Liver (tissue), 9 donors: Measurements from ENCODE around the gene SKI. TPM values are rescaled to one million over a fixed set of nuclear protein-coding genes. Genes with fewer than 3 reads are reported as not detected.

Source experiments
- DNase-seq: peaks from one replicate; pipeline ENCODE4 v3.0.0-alpha.2; 2017; ENCODE audit warnings: low spot score
- H3K27ac ChIP-seq, 2 donors: one replicate each; pipeline ENCODE4 v1.7.0; 2013; ENCODE audit warnings: inconsistent platforms in 2 of 2, low read length in 2 of 2, control low read depth in 1 of 2, low read depth in 1 of 2, mild to moderate bottlenecking in 1 of 2
- H3K27me3 ChIP-seq, 4 donors: one replicate each; pipeline versions ENCODE4 v1.6.1 to v1.7.0; 2013; ENCODE audit warnings: low read length in 3 of 4, inconsistent platforms in 1 of 4, mild to moderate bottlenecking in 1 of 4, moderate library complexity in 1 of 4; ENCODE audit not compliant: control insufficient read depth in 4 of 4, insufficient read depth in 4 of 4
- H3K36me3 ChIP-seq, 4 donors: one replicate each; pipeline versions ENCODE4 v1.6.1 to v1.7.0; 2013; ENCODE audit warnings: low read length in 3 of 4, mild to moderate bottlenecking in 3 of 4, low read depth in 1 of 4, moderate library complexity in 1 of 4; ENCODE audit not compliant: control insufficient read depth in 4 of 4, insufficient read depth in 3 of 4
- H3K4me1 ChIP-seq, 4 donors: one replicate each; pipeline versions ENCODE4 v1.6.1 to v1.7.0; 2013; ENCODE audit warnings: low read length in 3 of 4, mild to moderate bottlenecking in 3 of 4, moderate library complexity in 1 of 4; ENCODE audit not compliant: control insufficient read depth in 4 of 4, insufficient read depth in 4 of 4
- H3K4me3 ChIP-seq, 3 donors: one replicate each; pipeline versions ENCODE4 v1.6.1 to v1.7.0; 2013; ENCODE audit warnings: low read length in 3 of 3, control low read depth in 1 of 3, low read depth in 1 of 3, mild to moderate bottlenecking in 1 of 3
- H3K9ac ChIP-seq, 2 donors: one replicate each; pipeline ENCODE4 v1.7.0; 2013; ENCODE audit warnings: low read length in 2 of 2, mild to moderate bottlenecking in 2 of 2, moderate library complexity in 2 of 2, control low read depth in 1 of 2, low read depth in 1 of 2
- H3K9me3 ChIP-seq, 4 donors: one replicate each; pipeline versions ENCODE4 v1.6.1 to v1.7.0; 2013; ENCODE audit warnings: low read length in 3 of 4; ENCODE audit not compliant: control insufficient read depth in 4 of 4
- EGR1 ChIP-seq, 2 donors: IDR thresholded peaks; 2 replicates each; pipeline ENCODE4 v1.6.1; 2016 to 2018; ENCODE audit warnings: antibody characterized with exemption in 2 of 2, low read depth in 2 of 2
- FOXA1 ChIP-seq: IDR thresholded peaks from 2 replicates; pipeline ENCODE4 v1.6.1; 2016; ENCODE audit warnings: antibody characterized with exemption
- FOXA2 ChIP-seq: IDR thresholded peaks from 2 replicates; pipeline ENCODE4 v1.6.1; 2016; ENCODE audit warnings: antibody characterized with exemption
- HNF4A ChIP-seq, 2 donors: conservative IDR thresholded peaks; 2 replicates each; pipeline ENCODE4 v1.6.1; 2016; ENCODE audit warnings: antibody characterized with exemption in 2 of 2, mild to moderate bottlenecking in 2 of 2
- JUND ChIP-seq, 2 donors: IDR thresholded peaks; 2 replicates each; pipeline ENCODE4 v1.6.1; 2016; ENCODE audit warnings: antibody characterized with exemption in 2 of 2
- NR2F2 ChIP-seq: IDR thresholded peaks from 2 replicates; pipeline ENCODE4 v1.6.1; 2016; ENCODE audit warnings: antibody characterized with exemption
- RAD21 ChIP-seq, 2 donors: IDR thresholded peaks; 2 replicates each; pipeline ENCODE4 v1.6.1; 2016; ENCODE audit warnings: antibody characterized with exemption in 2 of 2, mild to moderate bottlenecking in 2 of 2
- RXRA ChIP-seq, 2 donors: IDR thresholded peaks; 2 replicates each; pipeline ENCODE4 v1.6.1; 2017 to 2018; ENCODE audit warnings: antibody characterized with exemption in 2 of 2, mild to moderate bottlenecking in 1 of 2
- SP1 ChIP-seq: IDR thresholded peaks from 2 replicates; pipeline ENCODE4 v1.6.1; 2018; ENCODE audit warnings: antibody characterized with exemption, mild to moderate bottlenecking
- TAF1 ChIP-seq: conservative IDR thresholded peaks from 2 replicates; pipeline ENCODE4 v1.6.1; 2016; ENCODE audit warnings: antibody characterized with exemption, mild to moderate bottlenecking
- YY1 ChIP-seq: IDR thresholded peaks from 2 replicates; pipeline ENCODE4 v1.6.1; 2016; ENCODE audit warnings: antibody characterized with exemption, mild to moderate bottlenecking
- WGBS: extraction: QIAGEN DNeasy Blood & Tissue Kit; methylation state at CpG from one replicate; pipeline ENCODE4 v1.1.7; 2013; 5-methylcytosine and 5-hydroxymethylcytosine counted together
- polyA plus RNA-seq, 2 donors: library from polyadenylated mRNA; stranded (reverse) in 1 of 2; unstranded in 1 of 2; fragments of 200-250 nt in 1 of 2; fragments of >200 nt in 1 of 2; fragmentation: Nextera tagmentation in 1 of 2; extraction: Ambion mirVana in 1 of 2; gene quantifications; one replicate each; pipeline versions ENCODE4 v1.2.1 to v1.2.3, GENCODE V29; 2013 to 2015
- total RNA-seq, 2 donors: library from RNA; depleted of rRNA; stranded (reverse); fragments of >200 nt; gene quantifications; one replicate each; pipeline ENCODE4 v1.2.3, GENCODE V29; 2014
- TF ChIP-seq, protein P1 (sequence below): IDR thresholded peaks from 2 replicates; pipeline ENCODE4 v1.6.1; 2016; ENCODE audit warnings: antibody characterized with exemption
- TF ChIP-seq, protein P2 (sequence below): IDR thresholded peaks from 2 replicates; pipeline ENCODE4 v1.6.1; 2016; ENCODE audit warnings: antibody characterized with exemption
- TF ChIP-seq, protein P3 (sequence below): fragments of 150-350 bp; IDR thresholded peaks from 2 replicates; pipeline ENCODE4 v1.5.1; 2017; ENCODE audit warnings: improper control_type of control experiment, low read depth, low read length; ENCODE audit not compliant: missing input control
- TF ChIP-seq, protein P4 (sequence below): IDR thresholded peaks from 2 replicates; pipeline ENCODE4 v1.6.1; 2016; ENCODE audit warnings: antibody characterized with exemption, mild to moderate bottlenecking
- TF ChIP-seq, protein P5 (sequence below): IDR thresholded peaks from 2 replicates; pipeline ENCODE4 v1.6.1; 2016; ENCODE audit warnings: antibody characterized with exemption
- donor health status: healthy.
- donor health status: healthy.
- donor health status: healthy.
- donor health status: healthy.
- donor health status: healthy.

SKI gene
- total and polyA plus RNA-seq, 4 donors = 3.2 to 21.3 (median 19.5) TPM

DNA sequence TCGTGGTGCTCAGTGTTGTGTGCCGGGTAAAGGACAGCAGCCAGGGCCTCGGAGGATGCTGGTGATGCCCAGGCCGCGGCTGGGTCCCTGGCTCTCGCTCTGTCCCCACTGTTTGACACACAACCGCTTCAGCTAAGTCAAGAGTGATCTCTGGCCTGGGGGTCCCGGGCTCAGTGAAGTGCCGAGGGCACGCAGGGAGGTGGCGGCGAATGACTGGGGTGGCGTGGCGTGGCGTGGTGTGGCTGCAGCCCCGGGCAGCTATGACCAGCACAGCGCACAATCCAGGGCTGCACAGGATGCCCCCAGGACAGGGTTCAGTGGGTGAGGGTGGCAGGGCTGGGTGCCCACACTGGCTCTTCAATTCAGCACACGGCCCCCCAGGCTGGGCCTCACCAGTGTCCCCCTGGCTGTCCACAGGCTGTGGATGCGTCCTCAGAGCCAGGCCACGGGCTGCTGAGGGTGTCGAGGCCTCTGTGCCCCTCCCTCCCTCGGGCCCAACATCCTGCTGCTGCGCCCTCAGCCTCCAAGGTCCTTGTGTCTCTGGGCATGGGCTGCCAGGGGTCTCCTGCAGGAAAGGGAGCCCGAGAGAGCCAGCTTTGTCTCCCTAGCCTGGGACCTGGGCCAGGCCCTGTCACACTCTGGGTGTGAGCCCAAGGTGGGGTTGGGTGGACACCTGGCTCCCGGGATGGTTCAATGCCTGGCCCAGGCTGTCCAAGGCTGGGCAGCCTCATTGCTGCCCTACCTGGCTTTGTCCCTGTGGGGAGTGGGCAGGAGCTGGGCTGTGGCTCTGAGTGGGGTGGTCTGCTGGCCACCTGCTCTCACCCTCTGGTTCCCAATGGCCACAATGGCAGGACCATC is 12.0 kb upstream of the SKI start:
- 81% methylated on average over 25 of the region's 25 CpGs for WGBS
- H3K27ac ChIP-seq = no peak overlapping the region
- TF ChIP-seq, protein P1, sequence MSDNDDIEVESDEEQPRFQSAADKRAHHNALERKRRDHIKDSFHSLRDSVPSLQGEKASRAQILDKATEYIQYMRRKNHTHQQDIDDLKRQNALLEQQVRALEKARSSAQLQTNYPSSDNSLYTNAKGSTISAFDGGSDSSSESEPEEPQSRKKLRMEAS = no peak
- TF ChIP-seq RAD21 (IDR thresholded peaks at IDR 0.05) (no peak), HNF4A (conservative IDR thresholded peaks at IDR 0.05) (no peak), YY1 (no peak), RXRA (IDR thresholded peaks at IDR 0.05) (no peak), NR2F2 (no peak), FOXA2 (no peak)
- TF ChIP-seq, protein P2, sequence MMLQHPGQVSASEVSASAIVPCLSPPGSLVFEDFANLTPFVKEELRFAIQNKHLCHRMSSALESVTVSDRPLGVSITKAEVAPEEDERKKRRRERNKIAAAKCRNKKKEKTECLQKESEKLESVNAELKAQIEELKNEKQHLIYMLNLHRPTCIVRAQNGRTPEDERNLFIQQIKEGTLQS = no peak

DNA sequence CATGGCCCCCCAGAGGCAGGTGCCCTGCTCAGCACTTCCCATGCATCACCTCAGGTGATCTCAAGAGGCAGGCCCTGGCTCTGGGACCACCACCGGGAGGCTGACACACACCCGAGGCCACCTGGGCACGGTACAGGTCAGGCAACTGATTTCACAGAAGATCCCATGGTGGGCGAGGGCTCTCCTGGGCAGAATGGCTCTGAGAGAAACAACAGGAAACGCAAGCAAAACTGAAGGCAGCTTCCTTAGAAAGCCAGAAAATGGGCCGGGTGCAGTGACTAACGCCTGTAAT is 11.4 kb upstream of the SKI start:
- TF ChIP-seq FOXA1 = no peak
- TF ChIP-seq YY1 = no peak
- no peak for TF ChIP-seq HNF4A (conservative IDR thresholded peaks at IDR 0.05)
- TF ChIP-seq, protein P1 = no peak
- no peak for TF ChIP-seq JUND (IDR thresholded peaks at IDR 0.05)
- no peak for TF ChIP-seq SP1
- TF ChIP-seq EGR1 (IDR thresholded peaks at IDR 0.05; ENCODE audit: low read depth in 2 of 2) = no peak
- TF ChIP-seq, protein P2 = no peak
- no peak for TF ChIP-seq TAF1
- Histone ChIP-seq H3K4me3 (no peak overlapping the region), H3K9me3 (no peaks in the 10 kb centered on the region), H3K4me1 (peaks cover 0 to 12% (median 5%) of the 10 kb centered on the region in 4 donors), H3K27me3 (no peaks in the 10 kb centered on the region), H3K36me3 (peaks cover 0 to 2% (median 0%) of the 10 kb centered on the region in 4 donors), H3K9ac (no peak overlapping the region), H3K27ac (no peak overlapping the region)
- DNase-seq = no peak
- 71% methylated on average over 7 of the region's 7 CpGs for WGBS

More for the DNA sequence above, 12.0 kb upstream of the SKI start:
- no peaks in the 10 kb centered on the region for H3K27me3 ChIP-seq
- peaks cover 0 to 2% (median 0%) of the 10 kb centered on the region in 4 donors for H3K36me3 ChIP-seq
- peaks cover 0 to 12% (median 5%) of the 10 kb centered on the region in 4 donors for H3K4me1 ChIP-seq
- no peak for DNase-seq
- H3K9me3 ChIP-seq = no peaks in the 10 kb centered on the region
- H3K9ac ChIP-seq = no peak overlapping the region
- no peak overlapping the region for H3K4me3 ChIP-seq

DNA sequence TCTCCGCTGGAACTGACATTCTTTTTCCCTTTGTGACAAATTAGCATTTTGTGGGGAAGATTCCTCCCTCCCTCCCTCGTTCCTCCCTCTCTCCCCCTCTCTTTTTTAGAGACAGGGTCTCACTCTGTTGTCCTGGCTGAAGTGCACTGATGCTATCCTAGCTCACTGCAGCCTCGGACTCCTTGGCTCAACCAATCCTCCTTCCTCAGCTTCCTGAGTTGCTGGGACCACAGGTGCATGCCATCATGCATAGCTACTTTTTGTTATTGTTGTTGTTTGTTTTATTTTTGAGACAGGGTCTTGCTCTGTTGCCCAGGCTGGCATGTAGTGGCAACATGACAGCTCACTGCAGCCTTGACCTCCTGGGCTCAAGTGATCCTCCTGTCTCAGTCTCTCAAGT is 6.8 kb upstream of the SKI start:
- Histone ChIP-seq H3K36me3 (no peaks in the 10 kb centered on the region), H3K4me3 (no peak overlapping the region), H3K27me3 (no peaks in the 10 kb centered on the region), H3K4me1 (no peaks in the 10 kb centered on the region), H3K9me3 (no peaks in the 10 kb centered on the region), H3K9ac (no peak overlapping the region), H3K27ac (no peak overlapping the region)
- TF ChIP-seq, protein P3, sequence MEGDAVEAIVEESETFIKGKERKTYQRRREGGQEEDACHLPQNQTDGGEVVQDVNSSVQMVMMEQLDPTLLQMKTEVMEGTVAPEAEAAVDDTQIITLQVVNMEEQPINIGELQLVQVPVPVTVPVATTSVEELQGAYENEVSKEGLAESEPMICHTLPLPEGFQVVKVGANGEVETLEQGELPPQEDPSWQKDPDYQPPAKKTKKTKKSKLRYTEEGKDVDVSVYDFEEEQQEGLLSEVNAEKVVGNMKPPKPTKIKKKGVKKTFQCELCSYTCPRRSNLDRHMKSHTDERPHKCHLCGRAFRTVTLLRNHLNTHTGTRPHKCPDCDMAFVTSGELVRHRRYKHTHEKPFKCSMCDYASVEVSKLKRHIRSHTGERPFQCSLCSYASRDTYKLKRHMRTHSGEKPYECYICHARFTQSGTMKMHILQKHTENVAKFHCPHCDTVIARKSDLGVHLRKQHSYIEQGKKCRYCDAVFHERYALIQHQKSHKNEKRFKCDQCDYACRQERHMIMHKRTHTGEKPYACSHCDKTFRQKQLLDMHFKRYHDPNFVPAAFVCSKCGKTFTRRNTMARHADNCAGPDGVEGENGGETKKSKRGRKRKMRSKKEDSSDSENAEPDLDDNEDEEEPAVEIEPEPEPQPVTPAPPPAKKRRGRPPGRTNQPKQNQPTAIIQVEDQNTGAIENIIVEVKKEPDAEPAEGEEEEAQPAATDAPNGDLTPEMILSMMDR = no peak
- no peak for TF ChIP-seq JUND (IDR thresholded peaks at IDR 0.05)
- TF ChIP-seq NR2F2 = no peak
- TF ChIP-seq HNF4A (conservative IDR thresholded peaks at IDR 0.05) = no peak
- TF ChIP-seq, protein P4, sequence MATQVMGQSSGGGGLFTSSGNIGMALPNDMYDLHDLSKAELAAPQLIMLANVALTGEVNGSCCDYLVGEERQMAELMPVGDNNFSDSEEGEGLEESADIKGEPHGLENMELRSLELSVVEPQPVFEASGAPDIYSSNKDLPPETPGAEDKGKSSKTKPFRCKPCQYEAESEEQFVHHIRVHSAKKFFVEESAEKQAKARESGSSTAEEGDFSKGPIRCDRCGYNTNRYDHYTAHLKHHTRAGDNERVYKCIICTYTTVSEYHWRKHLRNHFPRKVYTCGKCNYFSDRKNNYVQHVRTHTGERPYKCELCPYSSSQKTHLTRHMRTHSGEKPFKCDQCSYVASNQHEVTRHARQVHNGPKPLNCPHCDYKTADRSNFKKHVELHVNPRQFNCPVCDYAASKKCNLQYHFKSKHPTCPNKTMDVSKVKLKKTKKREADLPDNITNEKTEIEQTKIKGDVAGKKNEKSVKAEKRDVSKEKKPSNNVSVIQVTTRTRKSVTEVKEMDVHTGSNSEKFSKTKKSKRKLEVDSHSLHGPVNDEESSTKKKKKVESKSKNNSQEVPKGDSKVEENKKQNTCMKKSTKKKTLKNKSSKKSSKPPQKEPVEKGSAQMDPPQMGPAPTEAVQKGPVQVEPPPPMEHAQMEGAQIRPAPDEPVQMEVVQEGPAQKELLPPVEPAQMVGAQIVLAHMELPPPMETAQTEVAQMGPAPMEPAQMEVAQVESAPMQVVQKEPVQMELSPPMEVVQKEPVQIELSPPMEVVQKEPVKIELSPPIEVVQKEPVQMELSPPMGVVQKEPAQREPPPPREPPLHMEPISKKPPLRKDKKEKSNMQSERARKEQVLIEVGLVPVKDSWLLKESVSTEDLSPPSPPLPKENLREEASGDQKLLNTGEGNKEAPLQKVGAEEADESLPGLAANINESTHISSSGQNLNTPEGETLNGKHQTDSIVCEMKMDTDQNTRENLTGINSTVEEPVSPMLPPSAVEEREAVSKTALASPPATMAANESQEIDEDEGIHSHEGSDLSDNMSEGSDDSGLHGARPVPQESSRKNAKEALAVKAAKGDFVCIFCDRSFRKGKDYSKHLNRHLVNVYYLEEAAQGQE = no peak
- TF ChIP-seq SP1 = no peak
- TF ChIP-seq EGR1 (IDR thresholded peaks at IDR 0.05; ENCODE audit: low read depth in 2 of 2) = no peak
- TF ChIP-seq, protein P5, sequence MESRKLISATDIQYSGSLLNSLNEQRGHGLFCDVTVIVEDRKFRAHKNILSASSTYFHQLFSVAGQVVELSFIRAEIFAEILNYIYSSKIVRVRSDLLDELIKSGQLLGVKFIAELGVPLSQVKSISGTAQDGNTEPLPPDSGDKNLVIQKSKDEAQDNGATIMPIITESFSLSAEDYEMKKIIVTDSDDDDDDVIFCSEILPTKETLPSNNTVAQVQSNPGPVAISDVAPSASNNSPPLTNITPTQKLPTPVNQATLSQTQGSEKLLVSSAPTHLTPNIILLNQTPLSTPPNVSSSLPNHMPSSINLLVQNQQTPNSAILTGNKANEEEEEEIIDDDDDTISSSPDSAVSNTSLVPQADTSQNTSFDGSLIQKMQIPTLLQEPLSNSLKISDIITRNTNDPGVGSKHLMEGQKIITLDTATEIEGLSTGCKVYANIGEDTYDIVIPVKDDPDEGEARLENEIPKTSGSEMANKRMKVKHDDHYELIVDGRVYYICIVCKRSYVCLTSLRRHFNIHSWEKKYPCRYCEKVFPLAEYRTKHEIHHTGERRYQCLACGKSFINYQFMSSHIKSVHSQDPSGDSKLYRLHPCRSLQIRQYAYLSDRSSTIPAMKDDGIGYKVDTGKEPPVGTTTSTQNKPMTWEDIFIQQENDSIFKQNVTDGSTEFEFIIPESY = no peak
- WGBS = 83% methylated on average over 3 of the region's 3 CpGs
- no peak for DNase-seq
